H1 (cell line): ENCODE results near the gene SPG7. TPM values are rescaled to one million over a fixed set of nuclear protein-coding genes. Genes with fewer than 3 reads are reported as not detected.

Experiments used
- CHD1 ChIP-seq: IDR thresholded peaks from 2 replicates; pipeline ENCODE4 v1.6.1; 2012; ENCODE audit warnings: low read depth, low read length, improper control_type of control experiment
- polyA plus RNA-seq, 7 experiments: library from polyadenylated mRNA; depleted of rRNA in 3 of 7; stranded (reverse) in 5 of 7; unstranded in 2 of 7; fragments of >200 nt in 5 of 7; fragments of 200-250 nt in 2 of 7; gene quantifications; 1 replicate in 5 of 7; 2 replicates in 1 of 7; 4 replicates in 1 of 7; pipeline versions ENCODE4 v1.2.1 to v1.2.3, GENCODE V29; 2011 to 2013; ENCODE audit warnings: missing spikeins in 2 of 7, mixed read lengths in 2 of 7
- total RNA-seq: library from RNA; stranded (reverse); fragmentation: NEBNext Ultra II Directional; extraction: Animal tissue kit (Norgen Biotek cat#: 25700); gene quantifications from 2 replicates; pipeline ENCODE4 v1.2.1, GENCODE V29; 2021

Gene SPG7
- total and polyA plus RNA-seq, 2 of the 8 experiments (the other 6 are each of a cell fraction or from before 2014, with no cell fraction given), result 72.1 to 113 TPM

- no peak for TF ChIP-seq CHD1
These were observed 1.4 kb upstream of the SPG7 start (continued) for GRCh38 chr16:89506791-89507191.
